ENCODE measurements around the gene HASPIN. TPM values are rescaled to one million over a fixed set of nuclear protein-coding genes. Genes with fewer than 3 reads are reported as not detected.
"Not testable (repeated sequence)": the region's sequence is repeated elsewhere in the genome, so short reads cannot be mapped to it uniquely, and the experiment has no call there.

The HASPIN gene
- total RNA-seq, 6 experiments from 2014 or later, result 3.5 to 8.0 (median 7.0) TPM

DNA sequence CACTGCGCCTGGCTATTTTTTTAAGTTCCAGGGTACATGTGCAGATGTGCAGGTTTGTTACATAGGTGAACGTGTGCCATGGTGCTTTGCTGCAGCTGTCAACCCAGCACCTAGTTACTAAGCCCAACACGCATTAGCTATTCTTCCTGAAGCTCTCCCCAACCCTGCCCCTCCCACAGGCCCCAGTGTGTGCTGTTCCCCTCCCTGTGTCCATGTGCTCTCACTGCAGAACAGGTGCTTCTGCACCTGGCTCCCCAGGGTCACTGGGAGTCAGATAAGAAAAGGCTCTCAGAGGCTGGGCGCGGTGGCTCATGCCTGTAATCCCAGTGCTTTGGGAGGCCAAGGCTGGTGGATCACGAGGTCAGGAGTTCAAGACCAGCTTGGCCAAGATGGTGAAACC is 6.2 kb downstream of the HASPIN start:
- Mint-ChIP-seq H3K4me3 (no peak overlapping the region), H3K4me1 (ENCODE audit: low read depth) (peaks cover 43% of the 10 kb centered on the region), H3K27ac (no peak overlapping the region), H3K27me3 (ENCODE audit: insufficient read depth) (0 out of 2 replicates have a peak, but pooled peaks cover 2% of the 10 kb centered on the region), H3K9me3 (no peaks in the 10 kb centered on the region), H3K36me3 (ENCODE audit: low read depth) (peaks cover 8% of the 10 kb centered on the region; the same call in 1 of the 2 replicates)
- DNase-seq, result no peak
- no peak for TF ChIP-seq CTCF (IDR thresholded peaks at IDR 0.05)

- Mint-ChIP-seq H3K27ac (peak overlapping the region; percentile 45), H3K4me3 (no peak overlapping the region; the same call in 1 of the 2 replicates), H3K27me3 (ENCODE audit: insufficient read depth) (0 out of 2 replicates have a peak, but pooled peaks cover 2% of the 10 kb centered on the region), H3K9me3 (no peaks in the 10 kb centered on the region), H3K4me1 (ENCODE audit: low read depth) (peaks cover 32% of the 10 kb centered on the region), H3K36me3 (ENCODE audit: low read depth) (peaks cover 8% of the 10 kb centered on the region; the same call in 1 of the 2 replicates)
- no peak for TF ChIP-seq CTCF (IDR thresholded peaks at IDR 0.05)
- peak; percentile 12 for DNase-seq
Measured at GRCh38 chr17:3730881-3731429, 7.3 kb downstream of the HASPIN start.

DNA sequence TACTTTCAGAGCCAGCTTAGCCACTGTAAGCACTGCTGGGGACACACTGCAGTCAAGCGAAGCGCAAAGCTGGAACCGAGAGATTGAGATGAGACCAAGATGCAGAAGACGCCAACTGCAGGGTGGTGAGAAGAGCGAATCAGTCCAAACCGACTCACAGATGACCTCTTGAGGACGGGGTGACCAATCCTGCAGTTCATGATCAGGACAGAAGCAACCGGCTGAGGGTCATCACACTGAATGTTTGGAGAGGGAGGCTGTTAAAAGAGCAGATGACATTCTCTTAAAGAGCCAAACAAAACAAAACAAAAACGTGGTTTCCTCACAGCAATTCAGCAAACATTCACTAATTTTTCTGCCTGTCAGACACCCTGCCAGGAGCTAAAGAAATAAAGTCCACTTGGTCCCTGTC is 8.5 kb downstream of the HASPIN start:
- 0 out of 2 replicates have a peak, but pooled peaks cover 2% of the 10 kb centered on the region for H3K27me3 Mint-ChIP-seq (ENCODE audit: insufficient read depth)
- peaks cover 26% of the 10 kb centered on the region for H3K4me1 Mint-ChIP-seq (ENCODE audit: low read depth)
- peak; percentile 17 for DNase-seq
- H3K36me3 Mint-ChIP-seq (ENCODE audit: low read depth), result peaks cover 4% of the 10 kb centered on the region; the same call in 1 of the 2 replicates
- H3K9me3 Mint-ChIP-seq, result no peaks in the 10 kb centered on the region
- TF ChIP-seq CTCF (IDR thresholded peaks at IDR 0.05), result peak; percentile 9; the same call in 1 of the 2 replicates
- no peak overlapping the region for H3K4me3 Mint-ChIP-seq
- no peak overlapping the region; the same call in 1 of the 2 replicates for H3K27ac Mint-ChIP-seq

DNA sequence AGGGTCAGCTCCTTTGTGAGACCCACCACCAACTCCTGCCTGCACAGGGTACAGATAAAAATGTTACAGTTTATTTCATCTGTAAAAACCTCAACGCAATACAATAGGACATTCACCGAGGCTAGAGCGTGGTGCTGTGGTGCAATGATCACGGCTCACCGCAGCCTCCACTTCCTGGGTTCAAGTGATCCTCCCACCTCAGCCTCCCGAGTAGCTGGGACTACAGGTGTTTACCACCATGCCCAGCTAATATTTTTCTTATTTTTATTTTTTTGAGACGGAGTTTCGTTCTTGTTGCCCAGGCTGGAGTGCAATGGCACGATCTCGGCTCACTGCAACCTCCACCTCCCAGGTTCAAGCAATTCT is 11.2 kb downstream of the HASPIN start:
- H3K36me3 Mint-ChIP-seq (ENCODE audit: low read depth); H3K9me3 Mint-ChIP-seq; H3K27me3 Mint-ChIP-seq (ENCODE audit: insufficient read depth); H3K27ac Mint-ChIP-seq; H3K4me3 Mint-ChIP-seq; DNase-seq: not testable (repeated sequence)
- H3K4me1 Mint-ChIP-seq (ENCODE audit: low read depth), result peaks cover 43% of the 10 kb centered on the region

DNA sequence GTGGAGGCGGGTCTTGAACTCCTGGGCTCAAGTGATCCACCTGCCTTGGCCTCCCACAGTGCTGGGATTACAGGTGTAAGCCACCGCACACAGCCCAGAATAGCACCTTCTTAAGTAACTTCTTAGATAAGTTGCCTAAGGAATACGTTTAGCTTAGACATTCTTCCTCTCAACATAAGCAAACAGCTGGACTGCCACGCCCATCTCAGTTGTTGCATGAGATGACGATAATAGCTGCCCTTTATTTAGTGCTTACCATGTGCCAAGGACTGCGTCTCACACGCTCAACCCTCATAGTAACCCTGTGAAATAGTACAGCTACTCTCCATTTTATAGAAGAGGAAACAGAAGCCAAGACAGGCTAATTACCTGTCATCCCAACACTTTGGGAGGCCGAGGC is 11.8 kb downstream of the HASPIN start:
- no peak for DNase-seq
- no peak overlapping the region for H3K27ac Mint-ChIP-seq
- no peaks in the 10 kb centered on the region for H3K36me3 Mint-ChIP-seq (ENCODE audit: low read depth)
- H3K4me1 Mint-ChIP-seq (ENCODE audit: low read depth), result peaks cover 41% of the 10 kb centered on the region
- H3K9me3 Mint-ChIP-seq, result no peaks in the 10 kb centered on the region
- no peak for TF ChIP-seq CTCF (IDR thresholded peaks at IDR 0.05)
- H3K4me3 Mint-ChIP-seq, result no peak overlapping the region
- H3K27me3 Mint-ChIP-seq (ENCODE audit: insufficient read depth), result peaks cover 6% of the 10 kb centered on the region; the same call in 1 of the 2 replicates

- H3K36me3 Mint-ChIP-seq (ENCODE audit: low read depth), result no peaks in the 10 kb centered on the region
- no peaks in the 10 kb centered on the region for H3K9me3 Mint-ChIP-seq
- H3K4me3 Mint-ChIP-seq, result peak overlapping the region; percentile 84
- DNase-seq, result no peak
- peaks cover 24% of the 10 kb centered on the region for H3K4me1 Mint-ChIP-seq (ENCODE audit: low read depth)
- peaks cover 8% of the 10 kb centered on the region; the same call in 1 of the 2 replicates for H3K27me3 Mint-ChIP-seq (ENCODE audit: insufficient read depth)
- no peak for TF ChIP-seq CTCF (IDR thresholded peaks at IDR 0.05)
- H3K27ac Mint-ChIP-seq, result peak overlapping the region; percentile 77; the same call in 1 of the 2 replicates
Measured at GRCh38 chr17:3738562-3739295, 15.0 kb downstream of the HASPIN start.
